Measurements from ENCODE around the gene GAB3. TPM values are rescaled to one million over a fixed set of nuclear protein-coding genes. Genes with fewer than 3 reads are reported as not detected.
"Not testable (repeated sequence)": the region's sequence is repeated elsewhere in the genome, so short reads cannot be mapped to it uniquely, and the experiment has no call there.

GAB3 gene
- total and polyA plus RNA-seq, 7 donors: 0.46 to 5.5 (median 2.5) TPM

GRCh38 chrX:154657226-154657805, 93.6 kb downstream of the GAB3 start:
- intact Hi-C loops (cut with DNase I): no loop called here
- H3K9me3 ChIP-seq: no peaks in the 10 kb centered on the region
- WGBS, 2 donors: 93 to 94% methylated on average over 15 of the region's 15 CpGs

GRCh38 chrX:154655786-154656185, 95.1 kb downstream of the GAB3 start:
- no peak for DNase-seq
- 70 to 84% methylated on average over 11 of the region's 11 CpGs for WGBS, 2 donors

More at GRCh38 chrX:154657226-154657805, 93.6 kb downstream of the GAB3 start:
- H3K27ac ChIP-seq: no peak overlapping the region
- no peaks in the 10 kb centered on the region for H3K36me3 ChIP-seq
- no peak for DNase-seq
- H3K4me3 ChIP-seq: no peak overlapping the region
- no peaks in the 10 kb centered on the region for H3K4me1 ChIP-seq
- no peaks in the 10 kb centered on the region for H3K27me3 ChIP-seq
- TF ChIP-seq EP300 (IDR thresholded peaks at IDR 0.05) (no peak), POLR2AphosphoS5 (IDR thresholded peaks at IDR 0.05) (no peak), CTCF (IDR thresholded peaks at IDR 0.05) (no peak), POLR2A (IDR thresholded peaks at IDR 0.05) (no peak)

GRCh38 chrX:154655346-154655745, 95.5 kb downstream of the GAB3 start:
- 73 to 84% methylated on average over 6 of the region's 6 CpGs for WGBS, 2 donors
- H3K27me3 ChIP-seq: no peaks in the 10 kb centered on the region
- H3K9me3 ChIP-seq: no peaks in the 10 kb centered on the region
- H3K27ac ChIP-seq: no peak overlapping the region
- TF ChIP-seq EP300 (IDR thresholded peaks at IDR 0.05): no peak
- no peak for TF ChIP-seq CTCF (IDR thresholded peaks at IDR 0.05)
- no peak for TF ChIP-seq POLR2A (IDR thresholded peaks at IDR 0.05)
- no peak for TF ChIP-seq POLR2AphosphoS5 (IDR thresholded peaks at IDR 0.05)
- DNase-seq: no peak
- no peaks in the 10 kb centered on the region for H3K4me1 ChIP-seq
- H3K36me3 ChIP-seq: no peaks in the 10 kb centered on the region
- intact Hi-C loops (cut with DNase I): no loop called here
- H3K4me3 ChIP-seq: no peak overlapping the region

More at GRCh38 chrX:154655786-154656185, 95.1 kb downstream of the GAB3 start:
- TF ChIP-seq POLR2AphosphoS5 (IDR thresholded peaks at IDR 0.05) (no peak), EP300 (IDR thresholded peaks at IDR 0.05) (no peak), POLR2A (IDR thresholded peaks at IDR 0.05) (no peak), CTCF (IDR thresholded peaks at IDR 0.05) (no peak)
- Histone ChIP-seq H3K27me3 (no peaks in the 10 kb centered on the region), H3K4me1 (no peaks in the 10 kb centered on the region), H3K36me3 (no peaks in the 10 kb centered on the region), H3K9me3 (no peaks in the 10 kb centered on the region), H3K4me3 (no peak overlapping the region), H3K27ac (no peak overlapping the region)
- intact Hi-C loops (cut with DNase I): no loop called here

- DNase-seq: no peak
- intact Hi-C loops (cut with DNase I): no loop called here
- no peaks in the 10 kb centered on the region for H3K36me3 ChIP-seq
- H3K9me3 ChIP-seq: no peaks in the 10 kb centered on the region
- no peaks in the 10 kb centered on the region for H3K4me1 ChIP-seq
- H3K4me3 ChIP-seq: no peak overlapping the region
- 86 to 94% methylated on average over 13 to 15 of the region's 15 CpGs for WGBS, 2 donors
- H3K27ac ChIP-seq: no peak overlapping the region
- H3K27me3 ChIP-seq: no peaks in the 10 kb centered on the region
- TF ChIP-seq POLR2AphosphoS5 (IDR thresholded peaks at IDR 0.05) (no peak), EP300 (IDR thresholded peaks at IDR 0.05) (no peak), POLR2A (IDR thresholded peaks at IDR 0.05) (no peak), CTCF (IDR thresholded peaks at IDR 0.05) (no peak)
Measured at GRCh38 chrX:154654925-154655324, 96.0 kb downstream of the GAB3 start.

- H3K27ac ChIP-seq: no peak overlapping the region
- WGBS, 2 donors: 86 to 89% methylated on average over 10 of the region's 10 CpGs
- no peak for DNase-seq
- H3K36me3 ChIP-seq: no peaks in the 10 kb centered on the region
- H3K9me3 ChIP-seq: no peaks in the 10 kb centered on the region
- no peaks in the 10 kb centered on the region for H3K27me3 ChIP-seq
- H3K4me3 ChIP-seq: no peak overlapping the region
- intact Hi-C loops (cut with DNase I): no loop called here
- no peaks in the 10 kb centered on the region for H3K4me1 ChIP-seq
- TF ChIP-seq EP300 (IDR thresholded peaks at IDR 0.05) (no peak), CTCF (IDR thresholded peaks at IDR 0.05) (no peak), POLR2A (IDR thresholded peaks at IDR 0.05) (no peak), POLR2AphosphoS5 (IDR thresholded peaks at IDR 0.05) (no peak)
Measured at GRCh38 chrX:154654372-154654771, 96.5 kb downstream of the GAB3 start.

GRCh38 chrX:154653413-154653812, 97.5 kb downstream of the GAB3 start, which contains the start of gene CTAG2:
Gene CTAG2, minus strand, starts transcription at chrX:154653579. Its CDS starts 64 bp downstream, at chrX:154653515.
- H3K27ac ChIP-seq; DNase-seq; H3K9me3 ChIP-seq; H3K4me1 ChIP-seq; H3K36me3 ChIP-seq; H3K27me3 ChIP-seq; intact Hi-C loops (cut with DNase I); H3K4me3 ChIP-seq: not testable (repeated sequence)
- no CpG with 5 or more reads among the region's 27 CpGs for WGBS, 2 donors

All from sigmoid colon (tissue), 7 donors.